ENCODE results near the gene RSPH3. TPM values are rescaled to one million over a fixed set of nuclear protein-coding genes. Genes with fewer than 3 reads are reported as not detected.

Gene RSPH3
- polyA plus RNA-seq, 1 donor from 2014 or later = 3.5 TPM

Small RNA genes within 50 kb of the gene (small RNA-seq; reads per million reads assigned to genes)
- 0 reads per million in 3 experiments for gene RNU6-293P

Other genes with a start within 250 kb of the RSPH3 start
- gene EZR, start 180.8 kb downstream of the RSPH3 start, polyA plus RNA-seq = 1.4 and 1.6 TPM in 2 replicates
- gene TAGAP, start 44.8 kb upstream of the RSPH3 start, polyA plus RNA-seq = not detected in 2 replicates
- not detected in 2 replicates for gene FNDC1, start 169.2 kb upstream of the RSPH3 start, polyA plus RNA-seq

Data from neural cell (in vitro differentiated cells).